Measurements from ENCODE around the gene CFAP46. TPM values are rescaled to one million over a fixed set of nuclear protein-coding genes. Genes with fewer than 3 reads are reported as not detected.

Gene CFAP46
- polyA plus RNA-seq, 1 donor from 2014 or later: 2.6 TPM

DNA sequence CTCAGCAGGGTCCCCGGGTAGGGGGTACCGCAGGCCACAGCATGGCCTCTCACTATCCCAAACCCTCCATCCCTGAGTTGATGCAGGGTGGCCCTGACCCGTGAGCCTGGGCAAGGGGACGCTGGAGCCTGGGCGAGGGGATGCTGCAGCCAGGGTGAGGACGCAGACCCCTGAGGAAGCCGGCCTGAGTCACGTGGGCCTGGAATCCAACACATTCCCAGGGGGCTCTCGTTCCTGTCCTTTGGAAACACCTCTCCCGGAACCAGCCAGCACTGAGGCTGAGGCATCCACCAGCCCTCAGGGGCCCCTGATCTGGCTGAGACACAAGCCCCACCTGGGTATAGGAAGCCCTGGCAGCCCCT, 95.0 kb downstream of the CFAP46 start:
- Histone ChIP-seq H2AFZ (ENCODE audit: low read depth, low read length) (no peak overlapping the region), H4K20me1 (ENCODE audit: insufficient read depth) (no peaks in the 10 kb centered on the region), H3K4me2 (ENCODE audit: low read length) (no peak overlapping the region), H3K9me3 (ENCODE audit: low read length) (no peaks in the 10 kb centered on the region), H3K27me3 (ENCODE audit: insufficient read depth, low read depth, low read length) (no peaks in the 10 kb centered on the region), H3K9me2 (ENCODE audit: insufficient read depth, low read length) (no peaks in the 10 kb centered on the region), H3F3A (ENCODE audit: insufficient read depth, low read length, poor library complexity, severe bottlenecking) (no peaks in the 10 kb centered on the region), H3K79me2 (replicated peaks; ENCODE audit: insufficient read depth, low read length) (no peaks in the 10 kb centered on the region), H3K4me3 (ENCODE audit: low read length) (no peak overlapping the region), H3K27ac (ENCODE audit: low read length) (no peak overlapping the region), H3K9ac (ENCODE audit: low read length) (no peak overlapping the region), H3K36me3 (ENCODE audit: insufficient read depth, low read length) (no peaks in the 10 kb centered on the region)
- no peak for TF ChIP-seq TAF1 (IDR thresholded peaks at IDR 0.05; ENCODE audit: low read depth)
- TF ChIP-seq POLR2AphosphoS5 (IDR thresholded peaks at IDR 0.05): no peak
- no peak for TF ChIP-seq EZH2 (IDR thresholded peaks at IDR 0.05; ENCODE audit: borderline replicate concordance, insufficient read depth, low read length, poor library complexity, severe bottlenecking)
- TF ChIP-seq, protein P1, sequence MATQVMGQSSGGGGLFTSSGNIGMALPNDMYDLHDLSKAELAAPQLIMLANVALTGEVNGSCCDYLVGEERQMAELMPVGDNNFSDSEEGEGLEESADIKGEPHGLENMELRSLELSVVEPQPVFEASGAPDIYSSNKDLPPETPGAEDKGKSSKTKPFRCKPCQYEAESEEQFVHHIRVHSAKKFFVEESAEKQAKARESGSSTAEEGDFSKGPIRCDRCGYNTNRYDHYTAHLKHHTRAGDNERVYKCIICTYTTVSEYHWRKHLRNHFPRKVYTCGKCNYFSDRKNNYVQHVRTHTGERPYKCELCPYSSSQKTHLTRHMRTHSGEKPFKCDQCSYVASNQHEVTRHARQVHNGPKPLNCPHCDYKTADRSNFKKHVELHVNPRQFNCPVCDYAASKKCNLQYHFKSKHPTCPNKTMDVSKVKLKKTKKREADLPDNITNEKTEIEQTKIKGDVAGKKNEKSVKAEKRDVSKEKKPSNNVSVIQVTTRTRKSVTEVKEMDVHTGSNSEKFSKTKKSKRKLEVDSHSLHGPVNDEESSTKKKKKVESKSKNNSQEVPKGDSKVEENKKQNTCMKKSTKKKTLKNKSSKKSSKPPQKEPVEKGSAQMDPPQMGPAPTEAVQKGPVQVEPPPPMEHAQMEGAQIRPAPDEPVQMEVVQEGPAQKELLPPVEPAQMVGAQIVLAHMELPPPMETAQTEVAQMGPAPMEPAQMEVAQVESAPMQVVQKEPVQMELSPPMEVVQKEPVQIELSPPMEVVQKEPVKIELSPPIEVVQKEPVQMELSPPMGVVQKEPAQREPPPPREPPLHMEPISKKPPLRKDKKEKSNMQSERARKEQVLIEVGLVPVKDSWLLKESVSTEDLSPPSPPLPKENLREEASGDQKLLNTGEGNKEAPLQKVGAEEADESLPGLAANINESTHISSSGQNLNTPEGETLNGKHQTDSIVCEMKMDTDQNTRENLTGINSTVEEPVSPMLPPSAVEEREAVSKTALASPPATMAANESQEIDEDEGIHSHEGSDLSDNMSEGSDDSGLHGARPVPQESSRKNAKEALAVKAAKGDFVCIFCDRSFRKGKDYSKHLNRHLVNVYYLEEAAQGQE (IDR thresholded peaks at IDR 0.05; ENCODE audit: borderline replicate concordance): no peak
- TF ChIP-seq SMC3 (conservative IDR thresholded peaks at IDR 0.05; ENCODE audit: poor library complexity): no peak
- TF ChIP-seq RAD21 (conservative IDR thresholded peaks at IDR 0.05): no peak

DNA sequence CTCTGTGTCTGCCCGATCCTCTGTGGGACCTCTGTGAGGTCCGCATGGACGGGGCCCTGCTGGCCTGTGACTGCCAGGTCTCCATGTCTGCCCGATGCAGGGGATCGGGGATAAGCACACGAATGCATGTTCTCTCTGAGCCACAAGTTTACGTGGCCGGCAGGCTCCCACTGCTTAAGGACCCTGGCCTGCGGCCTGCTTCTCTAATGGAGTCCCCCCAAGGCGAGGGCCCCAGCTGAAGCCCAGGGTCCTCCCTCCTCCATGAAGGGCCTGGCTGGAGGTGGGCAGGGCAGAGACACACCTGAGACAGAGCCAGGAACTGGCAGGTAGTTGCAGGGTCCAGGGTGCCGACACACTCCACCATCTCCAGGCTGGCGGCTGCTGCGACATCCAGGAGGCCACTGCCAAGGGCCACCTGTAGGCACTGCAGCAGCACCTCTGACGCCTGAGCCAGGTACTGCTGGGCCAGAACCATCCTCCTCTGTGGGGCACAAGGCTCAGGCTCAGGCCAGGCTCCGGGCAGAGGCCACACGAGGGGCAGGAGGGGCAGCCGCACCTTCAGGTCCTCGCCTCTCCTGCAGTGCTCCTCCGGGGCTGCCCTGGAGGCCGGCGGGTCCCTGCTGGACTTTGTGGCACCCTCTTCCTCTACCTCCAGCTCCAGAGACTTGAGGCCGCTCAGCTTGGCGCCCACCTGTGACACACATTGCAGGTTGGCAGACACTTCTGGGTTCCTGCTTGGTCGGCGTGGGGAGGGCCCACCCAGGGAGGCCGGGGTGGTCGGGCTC, 95.5 kb downstream of the CFAP46 start:
- H3K27me3 ChIP-seq (ENCODE audit: insufficient read depth, low read depth, low read length): no peaks in the 10 kb centered on the region
- no peaks in the 10 kb centered on the region for H3K79me2 ChIP-seq (replicated peaks; ENCODE audit: insufficient read depth, low read length)
- TF ChIP-seq EP300 (conservative IDR thresholded peaks at IDR 0.05; ENCODE audit: poor library complexity, severe bottlenecking) (no peak), MXI1 (conservative IDR thresholded peaks at IDR 0.05; ENCODE audit: poor library complexity, severe bottlenecking) (no peak), TAF1 (IDR thresholded peaks at IDR 0.05; ENCODE audit: low read depth) (no peak), POLR2AphosphoS5 (IDR thresholded peaks at IDR 0.05) (no peak), SMC3 (conservative IDR thresholded peaks at IDR 0.05; ENCODE audit: poor library complexity) (no peak), EZH2 (IDR thresholded peaks at IDR 0.05; ENCODE audit: borderline replicate concordance, insufficient read depth, low read length, poor library complexity, severe bottlenecking) (no peak), RAD21 (conservative IDR thresholded peaks at IDR 0.05) (no peak)
- TF ChIP-seq, protein P2, sequence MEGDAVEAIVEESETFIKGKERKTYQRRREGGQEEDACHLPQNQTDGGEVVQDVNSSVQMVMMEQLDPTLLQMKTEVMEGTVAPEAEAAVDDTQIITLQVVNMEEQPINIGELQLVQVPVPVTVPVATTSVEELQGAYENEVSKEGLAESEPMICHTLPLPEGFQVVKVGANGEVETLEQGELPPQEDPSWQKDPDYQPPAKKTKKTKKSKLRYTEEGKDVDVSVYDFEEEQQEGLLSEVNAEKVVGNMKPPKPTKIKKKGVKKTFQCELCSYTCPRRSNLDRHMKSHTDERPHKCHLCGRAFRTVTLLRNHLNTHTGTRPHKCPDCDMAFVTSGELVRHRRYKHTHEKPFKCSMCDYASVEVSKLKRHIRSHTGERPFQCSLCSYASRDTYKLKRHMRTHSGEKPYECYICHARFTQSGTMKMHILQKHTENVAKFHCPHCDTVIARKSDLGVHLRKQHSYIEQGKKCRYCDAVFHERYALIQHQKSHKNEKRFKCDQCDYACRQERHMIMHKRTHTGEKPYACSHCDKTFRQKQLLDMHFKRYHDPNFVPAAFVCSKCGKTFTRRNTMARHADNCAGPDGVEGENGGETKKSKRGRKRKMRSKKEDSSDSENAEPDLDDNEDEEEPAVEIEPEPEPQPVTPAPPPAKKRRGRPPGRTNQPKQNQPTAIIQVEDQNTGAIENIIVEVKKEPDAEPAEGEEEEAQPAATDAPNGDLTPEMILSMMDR (IDR thresholded peaks at IDR 0.05; ENCODE audit: poor library complexity, severe bottlenecking): no peak
- TF ChIP-seq, protein P1 (IDR thresholded peaks at IDR 0.05; ENCODE audit: borderline replicate concordance): no peak
- H3F3A ChIP-seq (ENCODE audit: insufficient read depth, low read length, poor library complexity, severe bottlenecking): no peaks in the 10 kb centered on the region
- H3K9me3 ChIP-seq (ENCODE audit: low read length): no peaks in the 10 kb centered on the region
- no peak overlapping the region for H3K27ac ChIP-seq (ENCODE audit: low read length)
- no peaks in the 10 kb centered on the region for H4K20me1 ChIP-seq (ENCODE audit: insufficient read depth)
- no peaks in the 10 kb centered on the region for H3K9me2 ChIP-seq (ENCODE audit: insufficient read depth, low read length)
- no peak overlapping the region for H2AFZ ChIP-seq (ENCODE audit: low read depth, low read length)
- no peaks in the 10 kb centered on the region for H3K36me3 ChIP-seq (ENCODE audit: insufficient read depth, low read length)
- no peak overlapping the region for H3K9ac ChIP-seq (ENCODE audit: low read length)
- no peak overlapping the region for H3K4me3 ChIP-seq (ENCODE audit: low read length)
- H3K4me2 ChIP-seq (ENCODE audit: low read length): no peak overlapping the region

Measured in neural cell (in vitro differentiated cells).